Stimulated activated CD8-positive, alpha-beta memory T cell treated with anti-CD3 and anti-CD28 coated beads, Interleukin-12 subunit alpha, Interleukin-12 subunit beta, amount 100 ng/mL, for 1 hour (primary cell): ENCODE measurements around the gene TMEM190.

Experiments
- DNase-seq: peaks from one replicate; pipeline ENCODE4 v3.0.0-alpha.2; 2020; ENCODE audit warnings: low read depth

TMEM190 gene

DNA sequence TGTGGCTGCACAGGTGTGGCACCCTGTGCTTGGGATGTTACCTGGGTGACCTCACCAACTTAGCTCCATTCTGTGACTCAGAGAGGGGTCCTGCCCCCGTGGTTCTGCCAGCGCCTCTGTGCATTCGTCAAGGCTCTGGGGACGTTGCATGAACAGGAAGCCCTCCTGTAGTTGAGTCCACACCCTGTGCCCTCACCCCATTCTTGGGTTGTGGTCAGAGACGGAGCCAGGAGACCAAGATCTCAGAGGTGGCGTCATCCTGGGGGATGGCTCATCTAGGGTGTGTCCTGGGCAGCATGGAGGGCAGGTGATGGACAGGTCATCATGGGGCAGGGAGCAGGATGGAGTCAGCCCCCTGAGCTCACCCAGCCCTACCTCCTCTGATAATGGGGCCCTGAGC lies 24.6 kb upstream of the TMEM190 start:
- no peak for DNase-seq

DNA sequence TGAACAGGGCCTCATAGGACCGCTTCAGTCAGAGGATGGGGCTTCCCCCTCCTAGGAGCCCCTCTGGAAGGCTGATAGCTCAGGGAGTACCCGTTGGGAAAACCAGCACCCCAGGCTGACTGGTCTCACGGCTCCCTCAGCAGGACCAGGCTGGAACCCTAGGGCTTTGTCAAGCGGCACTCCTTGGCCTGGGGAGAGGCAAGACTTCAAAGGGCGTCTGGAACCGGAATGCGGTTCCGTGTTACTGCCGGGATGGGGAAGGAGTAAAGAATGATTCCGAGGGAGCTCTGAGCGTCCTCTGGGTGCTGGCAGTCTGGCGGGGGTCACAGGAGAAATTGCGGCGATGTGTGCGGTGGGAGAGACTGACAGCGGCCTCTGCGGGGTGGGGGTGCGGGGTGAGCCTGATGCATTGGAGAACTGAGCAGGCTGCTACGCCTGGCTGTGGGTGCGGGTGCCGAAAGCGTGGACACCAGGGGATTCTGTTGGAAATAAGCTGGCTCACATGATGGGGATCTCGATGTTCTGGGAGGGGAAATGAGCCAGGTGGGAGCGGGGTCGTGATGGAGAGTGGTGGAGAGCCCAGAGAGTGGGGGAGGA lies 24.0 kb upstream of the TMEM190 start:
- no peak for DNase-seq

DNA sequence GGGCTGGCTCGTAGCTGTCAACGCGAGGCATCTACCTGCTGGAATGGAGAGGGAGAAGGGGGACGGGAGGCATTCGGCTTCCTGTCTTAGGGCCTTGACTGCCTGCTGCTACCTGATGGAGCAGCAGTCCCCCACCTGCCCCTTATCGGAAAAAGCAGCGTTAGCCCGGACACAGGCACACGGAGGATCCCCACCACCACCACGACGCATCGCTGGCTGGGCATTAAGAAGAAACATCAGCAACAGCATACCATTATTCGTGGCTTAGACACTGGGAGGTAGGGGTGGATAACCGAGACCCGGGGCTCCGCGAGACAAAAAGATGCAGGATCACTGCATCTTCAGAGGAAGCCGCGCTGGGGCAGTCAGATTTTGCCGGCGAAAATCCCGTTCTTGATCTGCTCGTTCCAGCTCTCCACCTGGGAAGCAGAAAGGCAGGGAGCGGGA lies 23.2 kb upstream of the TMEM190 start:
- DNase-seq = no peak

DNA sequence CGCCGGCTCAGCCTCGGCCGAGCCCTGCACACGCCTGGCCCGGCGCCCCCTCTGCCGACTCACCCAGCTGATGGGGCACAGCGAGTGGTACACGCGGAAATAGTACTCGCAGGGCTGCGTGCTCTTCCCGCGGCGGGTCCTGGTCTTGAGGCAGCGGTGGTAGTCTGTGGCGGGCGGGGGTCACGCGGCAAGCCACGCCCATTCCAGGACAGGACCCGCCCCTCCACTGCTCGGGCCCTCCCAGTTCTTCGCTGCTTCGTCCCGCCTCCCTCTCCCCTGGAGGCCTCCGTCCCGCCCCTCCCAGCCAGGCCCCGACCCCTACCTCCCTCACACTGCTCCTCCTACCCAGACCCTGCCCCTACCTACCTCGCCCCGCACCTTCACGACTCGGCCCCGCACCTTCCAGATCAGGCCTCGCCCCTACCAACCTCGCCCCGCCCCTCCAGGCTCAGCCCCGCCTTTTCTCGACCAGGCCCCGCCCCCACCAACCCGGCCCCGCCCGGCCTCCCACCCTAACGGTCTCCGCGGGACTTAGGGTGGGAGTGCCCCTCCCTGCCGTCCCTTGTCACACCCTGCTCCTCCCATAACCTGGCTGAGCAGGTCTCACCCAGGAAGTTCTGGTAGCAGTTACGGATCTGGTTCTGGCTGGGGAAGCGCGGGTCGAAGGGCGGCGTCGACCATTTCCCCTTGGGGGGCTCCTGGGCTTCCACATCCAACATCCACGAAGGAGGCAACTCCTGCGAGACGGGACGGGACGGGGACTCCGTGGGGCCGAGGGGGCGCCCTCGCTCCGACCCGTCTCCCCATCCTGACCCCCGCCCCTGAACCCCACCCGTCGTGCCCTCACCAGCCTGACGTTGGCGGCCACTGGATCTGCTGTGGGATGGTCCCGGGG lies 22.6 kb upstream of the TMEM190 start:
- peak; percentile 33 for DNase-seq

DNA sequence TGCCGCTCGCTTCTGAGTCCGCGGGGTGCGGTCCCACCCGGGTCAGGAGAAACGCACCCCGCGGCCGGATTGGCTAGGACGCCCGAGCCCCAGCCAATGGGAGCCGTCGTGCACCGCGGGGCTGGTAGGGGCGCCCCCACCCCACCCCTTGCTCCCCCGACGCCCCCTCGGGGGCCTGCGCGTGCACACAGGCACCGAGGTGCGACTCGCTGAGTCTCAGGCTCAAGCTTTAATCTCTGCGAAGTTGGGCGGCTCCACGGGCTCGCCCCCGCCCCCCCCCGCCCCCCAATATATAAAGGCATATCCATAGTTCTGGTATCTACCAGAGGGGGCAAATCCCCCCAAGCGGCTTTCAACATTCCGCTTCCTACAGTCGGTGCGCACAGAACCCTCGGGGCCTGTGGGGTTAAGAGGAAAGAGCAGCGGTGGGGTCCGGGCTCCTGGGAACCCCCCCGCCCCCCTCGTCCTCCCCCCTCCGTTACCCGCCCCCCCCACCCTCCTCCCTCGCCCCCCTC lies 21.9 kb upstream of the TMEM190 start, which contains the start of gene COX6B2:
TSS of gene COX6B2 (minus strand) at position 22 of the 515 bp plus-strand sequence. CDS start 198 bp downstream, outside the sequence.
- DNase-seq = no peak

DNA sequence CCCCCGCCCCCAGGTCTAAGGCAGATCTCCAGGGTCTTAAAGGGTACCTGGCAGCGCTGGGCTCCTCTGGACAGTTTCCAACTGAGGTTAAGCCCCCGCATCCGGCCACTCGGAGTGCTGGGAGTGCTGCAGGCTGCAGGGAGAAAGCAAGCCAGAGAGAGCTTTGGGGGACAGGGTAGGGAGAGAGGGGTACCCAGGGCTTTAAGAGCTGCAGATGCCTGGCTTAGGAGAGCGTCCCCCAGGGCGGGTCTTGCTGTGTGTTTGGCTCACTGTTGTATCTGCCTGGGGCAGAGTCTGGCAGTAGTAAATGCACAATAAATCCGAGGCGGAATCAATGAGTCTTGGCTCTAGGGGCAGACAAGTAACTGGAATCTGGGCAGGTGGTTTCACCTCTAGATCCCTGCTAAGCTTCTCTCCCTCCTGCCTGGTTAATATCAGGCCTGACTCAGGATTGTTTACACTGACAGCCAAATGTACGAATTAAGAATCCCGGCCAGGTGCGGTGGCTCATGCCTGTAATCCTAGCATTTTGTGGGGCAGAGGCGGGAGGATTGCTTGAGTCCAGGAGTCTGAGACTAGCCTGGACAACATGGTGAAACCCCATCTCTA lies 21.3 kb upstream of the TMEM190 start:
- no peak for DNase-seq

DNA sequence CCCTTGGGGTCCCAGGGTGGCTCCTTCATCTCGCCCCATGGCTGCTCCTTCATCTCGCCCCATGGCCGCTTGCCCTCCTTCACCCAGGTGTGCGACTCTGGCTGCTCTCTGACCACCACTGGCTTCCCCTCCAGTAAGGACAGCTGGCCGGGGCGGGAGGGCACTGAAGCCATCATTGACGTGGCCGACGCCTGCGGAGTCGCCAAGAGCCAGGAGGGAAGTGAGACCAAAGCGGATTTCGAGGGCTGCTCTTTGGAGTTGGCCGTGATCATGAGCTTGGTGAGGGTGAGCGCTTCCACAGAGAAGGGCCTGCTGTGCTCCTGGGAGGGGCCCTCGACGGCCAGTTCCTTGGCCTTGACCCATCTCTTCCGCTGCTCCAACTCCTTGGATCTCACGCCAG lies 18.1 kb upstream of the TMEM190 start:
- DNase-seq = no peak

DNA sequence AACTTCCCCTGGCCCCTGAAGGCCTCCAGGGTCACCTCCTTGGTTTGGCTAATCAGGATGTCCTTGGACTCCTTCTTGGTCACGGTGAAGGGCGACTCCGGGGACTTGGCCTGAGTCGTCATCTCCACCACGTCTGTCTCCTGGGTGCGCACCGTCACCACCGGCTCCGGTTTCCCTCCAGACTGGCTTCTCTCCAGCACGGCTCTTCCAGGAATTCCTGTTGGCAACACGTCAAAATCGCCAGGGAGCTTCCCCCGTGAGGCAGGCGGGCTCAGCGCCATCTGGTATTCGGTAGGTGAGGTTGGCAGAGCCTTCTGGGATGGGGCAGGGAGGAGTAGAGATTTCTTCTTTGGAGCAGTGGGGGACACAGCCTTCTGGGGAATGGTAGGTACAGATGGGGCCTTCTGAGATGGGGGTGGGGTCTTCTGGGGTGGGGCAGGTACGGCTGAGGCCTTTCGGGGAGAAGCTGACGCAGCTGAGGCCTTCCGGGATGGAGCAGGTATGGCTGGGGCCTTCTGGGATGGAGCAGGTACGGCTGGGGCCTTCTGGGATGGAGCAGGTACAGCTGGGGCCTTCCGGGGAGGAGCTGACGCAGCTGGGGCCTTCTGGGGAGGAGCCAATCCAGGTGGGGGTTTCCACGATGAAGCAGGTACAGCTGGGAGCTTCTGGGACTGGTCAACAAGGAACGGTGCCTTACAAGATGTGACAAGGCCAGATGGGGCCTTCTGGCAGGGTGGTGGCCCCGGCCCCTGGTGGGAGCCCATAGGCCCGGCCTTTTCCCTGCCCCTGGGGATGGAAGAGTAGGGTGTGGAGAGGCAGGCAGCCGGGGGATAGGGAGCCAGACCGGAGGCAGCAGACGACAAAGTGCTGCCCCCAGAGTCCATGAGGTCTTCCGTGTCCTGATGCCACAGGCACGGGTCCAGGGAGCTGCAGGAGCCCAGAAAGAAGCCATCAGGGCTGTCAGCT lies 17.4 kb upstream of the TMEM190 start:
- DNase-seq = no peak

DNA sequence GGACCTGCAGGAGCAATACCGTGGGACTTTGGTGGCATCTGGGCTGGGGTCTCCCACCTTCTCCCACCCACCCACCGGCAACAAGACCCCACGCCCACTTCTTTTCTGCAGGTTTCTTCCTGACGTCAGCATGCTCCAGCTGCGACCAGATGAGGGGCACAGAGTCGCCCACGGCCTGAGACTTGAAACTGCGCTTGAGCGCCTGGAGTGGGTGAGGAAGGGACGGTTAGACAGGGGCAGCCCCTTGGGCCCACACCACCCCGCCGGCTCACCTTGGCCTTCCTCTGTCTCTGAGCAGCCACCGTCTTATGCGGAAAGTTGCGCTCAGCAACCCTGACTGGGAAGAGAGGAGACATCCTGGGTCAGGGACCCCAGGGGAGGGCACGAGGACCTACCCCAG lies 15.7 kb upstream of the TMEM190 start:
- DNase-seq = no peak

DNA sequence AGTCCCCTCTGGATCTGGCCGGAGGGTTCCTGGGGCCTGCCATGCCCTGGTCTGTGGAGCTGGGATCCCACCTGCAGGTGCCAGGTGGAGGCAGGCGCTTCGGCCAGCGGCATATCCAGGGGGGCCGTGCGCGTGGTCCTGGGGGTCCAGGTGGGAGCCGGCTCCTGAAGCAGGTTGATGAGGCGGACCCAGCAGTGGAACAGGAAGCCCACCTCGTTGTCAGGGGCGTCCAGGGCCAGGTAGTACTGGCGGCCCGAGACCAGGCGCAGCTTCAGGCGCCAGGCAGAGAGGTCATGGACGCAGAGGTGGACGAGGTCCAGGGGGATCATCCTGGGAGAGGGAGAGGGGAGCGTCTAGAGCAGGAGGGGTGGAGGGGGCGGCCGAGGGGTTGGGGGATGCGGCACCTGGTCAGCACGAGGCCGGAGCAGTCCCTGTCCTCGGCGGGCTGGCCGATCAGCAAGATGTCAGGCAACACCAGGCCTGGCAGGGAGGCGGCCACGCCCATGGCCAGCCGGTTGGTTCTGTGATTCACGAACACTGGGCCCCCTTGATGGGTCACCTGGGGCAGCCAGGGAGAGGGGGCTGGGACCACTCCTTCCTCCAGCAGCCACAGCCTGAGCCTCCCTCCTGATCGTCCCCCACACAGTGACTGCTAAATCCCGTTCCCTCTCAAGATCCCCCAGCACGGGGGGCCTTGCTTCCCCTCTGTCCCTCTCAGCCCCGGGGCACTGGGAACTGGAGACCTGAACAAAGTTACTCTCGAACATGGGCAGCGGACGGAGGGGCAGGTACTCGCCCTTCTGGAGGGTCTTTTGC lies 14.2 kb upstream of the TMEM190 start:
- DNase-seq = no peak

DNA sequence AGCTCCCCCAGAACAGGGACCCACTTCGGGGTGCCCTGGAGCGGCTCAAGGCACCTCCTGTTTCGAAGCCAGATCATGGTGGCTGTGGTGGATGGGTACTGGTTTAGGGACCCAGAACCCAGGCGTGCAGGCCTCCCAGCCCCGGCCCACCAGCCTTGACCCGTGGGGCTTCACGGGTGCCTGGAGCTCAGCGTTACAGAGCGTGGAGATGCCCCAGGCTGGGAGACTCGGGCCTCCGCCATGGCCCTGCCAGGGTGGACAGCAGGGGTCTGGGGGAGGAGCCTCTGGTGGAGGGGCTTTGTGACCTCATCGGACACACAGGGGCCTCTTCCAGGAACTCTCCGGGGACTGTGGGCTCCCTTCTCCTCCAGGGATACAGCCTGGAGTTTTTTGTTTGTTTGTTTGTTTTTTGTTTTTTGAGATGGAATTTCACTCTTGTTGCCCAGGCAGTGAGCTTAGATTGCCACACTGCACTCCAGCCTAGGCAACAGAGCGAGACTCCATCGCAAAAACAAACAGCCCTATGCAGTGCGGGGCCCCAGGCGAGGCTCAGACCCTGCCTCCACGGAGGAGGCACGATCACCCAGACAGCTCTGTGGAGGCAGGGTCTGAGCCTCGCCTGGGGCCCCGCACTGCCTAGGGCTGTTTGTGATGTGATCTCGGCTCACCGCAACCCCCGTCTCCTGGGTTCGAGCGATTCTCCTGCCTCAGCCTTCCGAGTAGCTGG lies 13.5 kb upstream of the TMEM190 start, which contains the start of gene GARIN5B:
TSS of gene GARIN5B (minus strand) at position 271 of the 727 bp plus-strand sequence. CDS start at position 77, 194 bp downstream.
- no peak for DNase-seq

DNA sequence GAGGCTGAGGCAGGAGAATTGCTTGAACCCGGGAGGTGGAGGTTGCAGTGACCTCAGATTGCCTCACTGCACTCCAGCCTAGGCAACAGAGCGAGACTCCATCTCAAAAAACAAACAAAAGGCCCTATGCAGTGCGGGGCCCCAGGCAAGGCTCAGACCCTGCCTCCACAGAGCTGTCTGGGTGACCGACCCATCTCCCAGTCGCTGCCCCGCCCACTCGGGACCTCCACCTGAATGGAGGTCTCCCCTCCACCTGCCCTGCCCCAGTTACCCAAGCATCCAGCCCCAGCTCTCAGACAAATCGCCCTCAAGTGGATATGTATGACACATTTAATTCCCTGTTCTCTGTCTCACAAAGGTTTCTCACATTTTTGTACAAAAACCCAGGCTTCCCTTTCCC lies 11.4 kb upstream of the TMEM190 start:
- no peak for DNase-seq

DNA sequence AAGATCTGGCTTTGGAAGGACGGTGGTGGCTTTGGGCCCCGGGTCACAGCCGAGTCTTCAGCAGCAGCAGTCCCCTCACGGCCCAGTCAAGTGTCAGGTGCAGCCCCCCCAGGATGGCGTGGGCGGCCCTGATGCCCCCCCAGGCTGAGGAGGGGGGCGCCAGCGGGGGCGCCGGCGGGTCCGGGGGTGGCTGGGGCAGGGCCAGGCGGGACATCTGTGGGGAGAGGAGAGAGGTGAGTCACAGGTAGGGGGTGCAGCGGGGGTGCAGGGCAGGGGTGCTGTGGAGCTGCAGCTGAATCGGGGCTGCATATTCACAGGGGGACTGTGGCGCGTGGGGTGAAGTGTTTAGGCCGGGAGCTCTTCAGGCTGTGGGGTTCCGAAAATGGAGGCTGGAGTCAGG lies 10.7 kb upstream of the TMEM190 start:
- no peak for DNase-seq

DNA sequence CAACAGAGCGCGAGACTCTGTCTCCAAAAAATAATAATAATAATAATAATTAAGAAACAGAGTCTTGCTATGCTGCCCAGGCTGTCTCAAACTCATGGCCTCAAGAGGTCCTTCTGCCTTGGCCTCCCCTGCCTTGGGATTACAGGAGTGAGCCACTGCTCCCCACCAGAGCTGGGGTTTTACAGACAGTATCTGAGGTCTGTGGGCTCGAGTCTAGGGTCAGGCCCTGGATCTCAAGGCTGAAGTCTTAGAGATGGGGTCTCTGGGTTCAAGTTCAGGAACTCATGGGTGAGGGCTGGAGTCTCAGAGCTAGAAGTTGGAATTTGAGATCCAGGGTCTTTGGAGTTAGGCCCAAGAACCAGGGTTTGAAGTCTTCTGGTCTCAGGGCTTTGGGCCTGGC lies 9.8 kb upstream of the TMEM190 start:
- no peak for DNase-seq

DNA sequence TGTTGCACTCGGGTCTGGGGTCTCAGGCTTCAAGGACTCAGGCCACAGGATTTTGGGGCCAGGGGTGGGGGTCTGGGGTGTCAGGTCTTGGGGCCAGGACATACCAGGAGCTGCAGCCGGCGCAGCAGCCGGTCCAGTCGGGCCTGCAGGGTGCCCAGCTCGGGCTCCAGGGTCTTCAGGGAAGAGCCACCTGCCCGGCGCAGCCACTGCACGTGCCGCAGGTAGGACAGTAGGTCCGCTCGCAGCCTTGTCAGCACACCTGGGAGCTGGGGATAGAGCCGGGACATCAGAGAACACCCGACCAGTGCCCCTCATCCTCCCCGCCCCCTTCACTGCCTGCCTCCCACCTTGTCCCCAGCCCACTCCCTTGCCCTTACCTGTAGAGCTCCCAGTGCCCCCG lies 8.5 kb upstream of the TMEM190 start:
- no peak for DNase-seq

DNA sequence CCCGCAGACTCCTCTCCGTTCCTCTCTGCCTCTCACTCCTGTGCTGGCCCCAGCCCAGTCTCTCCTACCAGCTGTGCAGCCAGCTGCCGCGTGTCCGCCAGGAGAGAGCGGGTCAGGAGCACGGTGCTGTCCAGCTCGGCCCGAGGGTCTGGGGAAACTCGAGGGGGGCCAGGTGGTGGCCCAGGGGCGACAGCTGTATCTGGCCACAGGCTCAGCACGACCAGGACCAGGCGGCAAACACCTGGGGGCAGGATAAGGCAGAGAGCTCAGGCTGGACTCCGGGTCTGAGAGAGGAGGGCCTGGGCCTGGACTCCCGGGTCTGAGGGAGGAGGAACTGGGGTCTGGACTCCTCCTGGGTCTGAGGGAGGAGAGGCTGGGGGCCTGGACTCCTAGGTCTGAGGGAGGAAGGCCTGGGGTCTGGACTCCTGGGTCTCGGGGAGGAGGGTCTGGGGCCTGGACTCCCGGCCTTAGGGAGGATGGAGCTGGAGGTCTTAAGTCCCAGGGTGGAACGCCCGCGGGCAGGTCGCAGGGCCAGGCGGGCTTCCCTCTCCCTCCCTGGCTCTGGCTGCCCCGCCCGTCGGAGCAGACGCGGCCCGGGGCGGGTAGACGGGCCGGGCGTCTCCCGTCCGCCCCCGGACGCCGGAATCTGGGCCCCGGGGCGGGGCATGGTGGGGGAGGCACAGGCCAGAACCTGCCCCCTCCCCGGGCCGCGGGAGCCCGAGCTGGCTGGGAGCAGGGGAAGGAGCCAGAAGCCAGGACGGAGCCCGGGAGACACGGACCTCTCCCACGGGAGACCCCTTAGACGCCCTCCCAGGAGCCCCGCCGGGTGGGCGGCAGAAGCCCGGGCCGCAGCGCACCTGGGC lies 7.7 kb upstream of the TMEM190 start:
- DNase-seq = no peak

DNA sequence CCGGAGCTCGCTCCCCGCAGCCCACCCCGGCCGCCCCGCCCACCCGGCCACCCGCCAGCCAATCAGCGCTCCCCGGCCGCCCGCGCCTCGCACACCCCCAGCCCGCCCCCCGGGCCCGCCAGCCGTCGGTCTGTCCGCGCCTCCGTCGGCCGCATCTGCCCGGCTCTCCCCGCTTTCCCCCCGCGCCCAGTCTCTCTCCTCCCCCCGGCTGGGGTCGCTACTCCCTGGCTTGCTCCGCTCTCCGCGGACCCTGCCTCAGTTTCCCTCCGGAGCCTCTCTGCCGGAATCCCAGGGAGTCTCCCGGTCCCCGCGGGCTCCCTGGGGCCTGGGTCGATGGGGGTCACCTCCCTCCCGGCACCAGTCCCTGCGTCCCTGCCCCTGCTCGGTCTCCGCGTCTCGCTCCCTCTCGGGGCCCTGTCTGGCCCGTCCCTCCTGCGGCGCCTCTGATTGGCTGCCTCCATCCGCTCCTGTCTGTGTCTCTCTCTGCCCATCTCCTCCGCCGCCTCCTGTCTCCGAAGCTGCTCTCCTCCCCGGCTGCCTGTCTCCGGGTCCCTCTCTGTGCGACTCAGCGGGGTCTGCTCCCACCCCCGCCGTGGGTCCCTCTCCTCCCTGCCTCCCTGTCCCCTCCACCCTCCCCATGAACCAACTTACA lies 6.8 kb upstream of the TMEM190 start:
- DNase-seq = no peak

DNA sequence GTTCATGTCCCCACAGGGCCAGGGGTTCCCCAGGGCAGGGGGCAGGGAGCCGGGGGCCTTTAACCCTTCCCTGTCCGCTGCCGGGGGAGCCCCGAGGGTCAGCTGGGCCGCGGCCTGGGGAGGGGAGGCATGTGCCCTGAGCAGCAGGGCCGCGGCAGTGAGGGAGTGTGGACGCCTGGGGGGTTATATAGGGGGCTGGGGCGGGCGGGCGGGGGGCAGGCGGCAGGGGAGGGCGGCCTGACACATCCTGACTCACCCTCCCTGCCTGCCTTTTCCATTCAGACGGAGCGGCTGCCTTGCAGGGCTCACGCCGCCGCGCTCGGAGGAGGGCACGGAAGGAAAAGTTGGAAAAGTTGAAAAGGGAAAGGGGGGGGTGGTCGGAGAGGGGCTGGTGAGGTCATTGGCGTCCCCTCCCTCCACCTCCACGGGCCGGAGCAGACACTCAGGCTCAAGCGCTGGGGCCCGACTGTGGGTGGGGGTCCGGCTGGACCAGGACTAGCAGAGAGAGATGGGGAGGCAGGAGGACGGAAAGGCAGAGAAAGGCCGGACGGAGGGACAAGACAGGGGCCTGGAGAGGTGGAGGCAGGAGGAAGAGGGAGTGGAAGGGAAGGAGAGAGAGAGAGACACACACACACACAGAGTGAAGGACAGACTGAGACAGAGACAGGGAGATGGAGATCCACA lies 6.2 kb upstream of the TMEM190 start, which contains the start of gene IL11:
TSS of gene IL11 (minus strand) at position 159 of the 684 bp plus-strand sequence. CDS start at position 6, 153 bp downstream.
- DNase-seq = no peak
